Cardiac fibroblast (primary cell): ENCODE measurements around the gene MGST3.
"Not testable (repeated sequence)": the region's sequence is repeated elsewhere in the genome, so short reads cannot be mapped to it uniquely, and the experiment has no call there.

Experiments
- DNase-seq, 2 donors: peaks; one replicate each; pipeline versions ENCODE4 v3.0.0 to v3.0.0-alpha.2; 2010; ENCODE audit warnings: low read depth in 2 of 2
- H3K4me3 ChIP-seq, 2 donors: replicated peaks in 1 of 2; 1 replicate in 1 of 2; 2 replicates in 1 of 2; pipeline ENCODE4 v1.5.1; 2011; ENCODE audit warnings: low read depth in 2 of 2, low read length in 2 of 2, mild to moderate bottlenecking in 2 of 2, moderate library complexity in 1 of 2
- TF ChIP-seq, protein P1 (sequence below): IDR thresholded peaks from one replicate; pipeline ENCODE4 v1.5.1; 2011; ENCODE audit warnings: low read depth, mild to moderate bottlenecking, low read length, inconsistent platforms

Gene MGST3

DNA sequence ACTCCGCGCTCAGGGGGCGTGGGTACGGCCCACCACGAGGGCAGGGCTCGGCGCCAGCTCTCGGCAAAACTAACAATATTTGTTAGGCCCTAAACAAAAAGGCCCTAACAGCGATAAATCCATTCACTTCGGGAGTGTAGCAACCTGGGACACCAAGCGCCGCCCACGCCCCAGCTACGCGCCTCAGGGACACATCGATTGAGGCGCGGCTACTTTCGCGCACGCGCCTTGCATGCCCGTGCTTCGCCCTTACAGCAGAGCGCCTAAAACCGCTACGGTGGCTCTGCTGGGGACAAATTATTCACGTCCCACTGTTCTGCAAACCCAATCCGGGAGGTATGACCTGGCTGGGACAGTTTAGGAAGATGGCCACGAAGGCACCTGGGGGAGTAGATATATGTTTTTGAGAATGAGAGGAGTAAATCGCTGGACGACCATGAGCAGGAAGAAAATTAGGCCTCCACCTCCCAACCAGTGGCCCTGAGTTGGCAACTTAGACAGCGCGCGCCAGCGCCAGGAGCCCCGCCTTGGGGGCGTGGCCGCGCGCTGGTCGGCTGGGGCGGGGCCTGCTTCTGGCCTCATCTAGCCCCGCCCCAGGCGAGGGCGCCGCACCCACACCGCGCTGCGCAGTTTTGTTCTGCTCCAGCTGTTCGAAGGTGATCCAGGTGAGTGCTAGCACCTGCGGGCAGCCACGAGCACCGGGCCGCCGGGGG, at the start of gene MGST3:
TSS of gene MGST3 (plus strand) at position 606 of the 713 bp plus-strand sequence. CDS start 18,614 bp downstream, outside the sequence.
- peak; percentile 96 to 99 for DNase-seq
- peak within 1 kb of the TSS; percentile 89 to 97 for H3K4me3 ChIP-seq
- TF ChIP-seq, protein P1, sequence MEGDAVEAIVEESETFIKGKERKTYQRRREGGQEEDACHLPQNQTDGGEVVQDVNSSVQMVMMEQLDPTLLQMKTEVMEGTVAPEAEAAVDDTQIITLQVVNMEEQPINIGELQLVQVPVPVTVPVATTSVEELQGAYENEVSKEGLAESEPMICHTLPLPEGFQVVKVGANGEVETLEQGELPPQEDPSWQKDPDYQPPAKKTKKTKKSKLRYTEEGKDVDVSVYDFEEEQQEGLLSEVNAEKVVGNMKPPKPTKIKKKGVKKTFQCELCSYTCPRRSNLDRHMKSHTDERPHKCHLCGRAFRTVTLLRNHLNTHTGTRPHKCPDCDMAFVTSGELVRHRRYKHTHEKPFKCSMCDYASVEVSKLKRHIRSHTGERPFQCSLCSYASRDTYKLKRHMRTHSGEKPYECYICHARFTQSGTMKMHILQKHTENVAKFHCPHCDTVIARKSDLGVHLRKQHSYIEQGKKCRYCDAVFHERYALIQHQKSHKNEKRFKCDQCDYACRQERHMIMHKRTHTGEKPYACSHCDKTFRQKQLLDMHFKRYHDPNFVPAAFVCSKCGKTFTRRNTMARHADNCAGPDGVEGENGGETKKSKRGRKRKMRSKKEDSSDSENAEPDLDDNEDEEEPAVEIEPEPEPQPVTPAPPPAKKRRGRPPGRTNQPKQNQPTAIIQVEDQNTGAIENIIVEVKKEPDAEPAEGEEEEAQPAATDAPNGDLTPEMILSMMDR: no peak

DNA sequence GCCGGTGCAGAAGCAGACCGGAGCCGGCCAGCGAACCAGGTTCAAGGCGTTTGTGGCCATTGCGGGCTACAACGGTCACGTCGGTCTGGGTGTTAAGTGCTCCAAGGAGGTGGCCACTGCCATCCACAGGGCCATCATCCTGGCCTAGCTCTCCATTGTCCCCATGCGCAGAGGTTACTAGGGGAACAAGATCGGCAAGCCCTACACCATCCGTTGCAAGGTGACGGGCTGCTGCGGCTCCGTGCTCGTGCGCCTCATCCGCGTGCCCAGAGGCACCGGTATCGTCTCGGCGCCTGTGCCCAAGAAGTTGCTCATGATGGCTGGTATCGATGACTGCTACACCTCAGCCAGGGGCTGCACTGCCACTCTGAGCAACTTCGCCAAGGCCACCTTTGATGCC, 49.1 kb upstream of the MGST3 start:
- no peak overlapping the region for H3K4me3 ChIP-seq
- TF ChIP-seq, protein P1: no peak
- no peak for DNase-seq

DNA sequence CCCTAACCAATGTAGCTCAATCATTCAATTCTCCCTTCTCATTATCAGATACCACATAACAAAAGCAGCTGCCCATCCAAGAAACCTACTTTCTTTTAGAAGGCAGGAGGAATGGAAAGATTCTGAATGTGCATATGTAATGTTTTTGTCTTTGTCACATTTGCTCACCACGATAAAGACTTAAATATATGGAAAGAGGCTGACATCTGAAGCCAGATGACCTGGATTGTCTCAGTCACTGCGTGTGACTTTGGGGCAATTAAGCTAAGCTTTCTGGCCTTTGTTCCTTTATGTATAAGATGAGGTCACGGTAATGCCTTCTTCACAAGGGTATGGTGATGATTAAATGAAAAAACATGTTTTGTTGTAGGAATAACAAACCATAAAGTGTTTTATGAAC, 44.6 kb upstream of the MGST3 start:
- TF ChIP-seq, protein P1: no peak
- H3K4me3 ChIP-seq: no peak overlapping the region
- DNase-seq: no peak

DNA sequence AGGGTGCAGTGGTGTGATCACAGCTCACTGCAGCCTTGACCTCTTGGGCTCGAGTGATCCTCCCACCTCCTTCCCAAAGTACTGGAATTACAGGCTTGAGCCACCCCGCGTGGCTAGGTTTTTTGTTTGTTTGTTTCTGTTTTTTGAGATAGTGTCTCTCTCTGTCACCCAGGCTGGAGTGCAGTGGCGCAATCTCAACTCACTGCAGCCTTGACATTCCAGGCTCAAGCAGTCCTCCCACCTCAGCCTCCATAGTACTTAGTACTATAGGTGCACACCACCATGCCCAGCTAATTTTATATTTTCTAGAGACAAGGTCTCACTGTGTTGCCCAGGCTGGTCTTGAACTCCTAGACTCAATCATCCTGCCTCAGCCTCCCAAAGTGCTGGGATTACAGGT, 39.6 kb upstream of the MGST3 start:
- H3K4me3 ChIP-seq, DNase-seq: not testable (repeated sequence)

DNA sequence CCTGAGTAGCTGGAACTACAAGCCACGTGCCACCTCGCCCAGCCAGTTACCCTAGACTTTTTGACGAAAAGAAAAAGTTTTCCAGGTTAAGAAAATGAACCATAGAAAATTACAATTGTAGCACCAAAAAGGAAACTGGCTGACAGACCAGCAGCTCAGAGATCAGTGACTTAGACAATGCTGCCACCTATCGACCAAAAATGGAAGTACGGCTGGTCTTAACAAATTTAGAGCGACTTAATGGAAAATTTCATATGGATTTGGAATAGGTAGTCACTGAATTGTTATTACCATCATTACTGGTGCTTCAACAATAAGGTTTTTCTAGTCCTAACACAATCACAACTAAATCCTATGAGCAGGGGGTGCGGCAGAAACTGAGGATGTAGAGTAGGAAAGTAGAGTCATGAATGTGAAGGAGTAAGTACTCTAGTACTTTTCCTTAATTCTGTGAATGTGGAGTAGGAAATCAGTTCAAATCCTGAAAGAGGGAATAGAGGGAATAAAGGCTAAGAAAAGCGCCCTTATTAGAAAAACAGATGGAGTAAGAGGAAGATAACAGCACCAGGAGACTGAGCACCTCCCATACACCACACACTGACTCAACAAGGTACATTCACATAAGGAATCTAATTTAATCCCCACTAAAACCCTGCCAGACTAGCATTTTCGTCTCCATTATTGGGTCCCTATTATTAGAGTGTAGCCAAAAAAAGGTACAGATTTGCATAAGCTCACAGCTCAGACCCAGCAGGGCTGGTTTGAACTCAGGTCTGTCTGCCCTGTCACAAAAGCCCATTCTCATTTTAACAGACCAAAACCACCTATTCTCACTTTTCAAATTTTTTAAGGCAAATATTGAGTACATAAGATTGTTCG, 37.9 kb upstream of the MGST3 start:
- DNase-seq: peak; percentile 86 to 87
- no peak overlapping the region for H3K4me3 ChIP-seq
- TF ChIP-seq, protein P1: peak; percentile 86

DNA sequence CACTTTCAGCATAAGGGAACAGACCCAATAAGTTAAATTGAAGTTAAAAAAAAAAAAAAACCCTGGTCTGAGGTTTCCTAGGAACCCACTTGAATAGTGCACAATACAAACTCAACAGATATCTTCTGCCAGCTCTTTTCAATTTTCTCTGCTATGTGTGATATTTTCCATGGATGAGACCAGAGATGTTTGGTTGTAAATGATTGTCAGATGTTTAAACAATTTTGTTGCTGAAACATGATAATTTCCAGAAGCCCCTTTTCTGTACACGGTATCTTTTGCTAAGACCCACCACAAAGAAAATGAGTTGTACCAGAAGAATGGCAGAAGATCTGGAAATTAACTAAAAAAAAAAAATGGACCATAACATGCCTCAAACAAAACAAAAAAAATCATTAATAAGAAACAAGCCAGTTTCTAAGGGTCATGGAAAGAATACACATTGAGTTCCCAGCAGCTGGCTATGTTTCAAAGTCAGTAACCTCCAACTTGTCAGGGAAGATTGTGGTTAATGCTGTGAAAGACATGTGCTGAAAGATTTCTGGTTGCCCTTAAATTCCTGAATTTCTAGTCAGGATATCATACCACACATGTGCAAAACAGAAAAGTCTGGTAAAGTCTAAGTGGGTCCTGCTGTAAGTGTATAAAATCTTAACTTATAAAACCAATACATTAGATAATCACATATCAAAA, 35.6 kb upstream of the MGST3 start:
- DNase-seq: peak; percentile 11 to 72
- no peak overlapping the region for H3K4me3 ChIP-seq
- TF ChIP-seq, protein P1: no peak
